Fibroblast of gingiva (primary cell): ENCODE measurements around the gene C4B.
"Not testable (repeated sequence)": the region's sequence is repeated elsewhere in the genome, so short reads cannot be mapped to it uniquely, and the experiment has no call there.

Experiments
- DNase-seq: peaks from one replicate; pipeline ENCODE4 v3.0.0-alpha.2; 2011; ENCODE audit warnings: low read depth

Gene C4B

DNA sequence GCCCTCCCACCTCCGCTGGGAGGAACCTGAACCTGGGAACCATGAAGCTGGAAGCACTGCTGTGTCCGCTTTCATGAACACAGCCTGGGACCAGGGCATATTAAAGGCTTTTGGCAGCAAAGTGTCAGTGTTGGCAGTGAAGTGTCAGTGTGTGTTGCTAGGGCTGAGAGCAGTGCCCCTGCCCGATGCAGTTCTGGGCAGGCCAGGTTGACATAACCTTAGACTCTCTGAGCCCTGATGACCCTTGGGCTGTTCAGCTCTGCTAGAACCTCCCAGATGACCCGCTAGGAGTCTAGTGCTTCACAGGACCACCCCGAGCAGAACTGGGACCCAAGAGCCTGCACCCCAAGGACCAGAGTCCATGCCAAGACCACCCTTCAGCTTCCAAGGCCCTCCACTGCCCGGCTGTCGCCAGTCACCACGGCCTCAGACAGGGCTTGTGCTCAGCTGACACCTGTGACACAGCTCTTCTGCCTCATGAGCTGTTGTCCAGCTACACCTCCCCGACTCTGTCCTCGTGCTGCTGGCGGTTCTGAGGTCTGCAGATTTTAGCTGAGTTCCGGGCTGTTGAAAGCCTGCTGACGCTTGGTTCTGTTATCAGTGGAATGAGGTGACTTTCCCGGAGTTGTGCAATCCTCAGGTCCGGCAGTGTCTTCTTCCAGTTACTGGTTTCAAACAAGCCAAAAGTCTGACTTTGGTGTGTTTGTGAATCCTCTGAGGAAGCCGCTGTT, 20.9 kb downstream of the C4B start:
- not testable (repeated sequence) for DNase-seq

DNA sequence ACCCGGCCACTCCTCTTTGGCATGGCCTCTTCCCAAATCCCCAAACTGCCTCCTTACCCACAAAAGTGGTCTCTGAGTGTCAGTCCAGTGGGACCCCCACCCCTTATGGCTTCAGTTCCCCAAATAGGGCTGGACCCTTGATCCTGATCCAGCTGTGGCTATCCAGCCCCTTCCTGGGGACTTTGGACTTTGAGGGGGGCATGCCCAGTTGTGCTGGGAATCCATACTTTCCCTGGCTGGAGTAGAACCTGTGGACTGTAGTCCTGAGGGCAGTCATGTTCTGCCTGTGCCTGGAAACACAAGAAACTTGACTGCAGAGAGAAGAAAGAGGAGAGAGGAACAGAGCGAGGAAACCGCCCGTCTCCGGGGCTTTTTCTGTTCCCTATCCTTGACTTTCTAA, 22.5 kb downstream of the C4B start:
- not testable (repeated sequence) for DNase-seq

DNA sequence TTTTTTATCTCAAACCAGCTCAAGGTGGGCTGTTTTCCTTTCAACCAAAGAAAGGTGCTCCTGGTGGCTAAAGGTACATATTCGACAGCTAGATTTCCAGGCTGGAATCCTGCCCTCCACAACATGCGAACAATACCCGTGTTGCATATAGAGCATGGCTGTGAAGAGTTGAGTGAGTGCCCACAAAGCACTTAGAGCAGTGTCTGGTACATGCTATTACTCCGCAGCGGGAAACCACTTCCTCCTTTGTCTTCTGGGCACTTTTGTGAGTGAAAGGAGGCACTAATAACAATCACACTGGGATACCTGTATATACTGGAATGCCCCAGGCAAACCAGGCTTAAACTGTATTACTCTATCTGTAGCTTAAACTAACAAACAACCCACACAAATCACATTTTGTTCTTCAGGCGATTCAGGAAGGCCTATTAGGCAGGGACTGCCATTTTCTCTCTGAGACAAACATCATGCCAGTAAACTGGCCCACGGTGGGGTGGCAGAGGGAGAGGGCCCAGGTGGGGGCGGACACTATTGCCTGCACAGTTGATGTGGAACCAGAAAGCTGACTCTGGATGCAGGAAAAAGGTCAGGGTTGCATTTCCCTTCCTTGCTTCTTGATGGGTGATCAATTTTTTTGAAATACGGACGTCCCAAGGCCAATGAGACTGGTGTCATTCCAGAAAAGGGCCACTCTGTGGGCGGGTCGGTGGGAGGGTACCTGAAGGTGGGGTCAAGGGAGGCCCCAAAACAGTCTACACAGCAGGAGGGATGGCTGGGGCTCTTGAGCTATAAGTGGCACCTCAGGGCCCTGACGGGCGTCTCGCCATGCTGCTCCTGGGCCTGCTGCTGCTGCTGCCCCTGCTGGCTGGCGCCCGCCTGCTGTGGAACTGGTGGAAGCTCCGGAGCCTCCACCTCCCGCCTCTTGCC, 23.3 kb downstream of the C4B start, which contains the start of gene CYP21A2:
TSS of gene CYP21A2 (plus strand) at position 818 of the 927 bp plus-strand sequence. CDS start at position 826, 8 bp downstream.
- not testable (repeated sequence) for DNase-seq

DNA sequence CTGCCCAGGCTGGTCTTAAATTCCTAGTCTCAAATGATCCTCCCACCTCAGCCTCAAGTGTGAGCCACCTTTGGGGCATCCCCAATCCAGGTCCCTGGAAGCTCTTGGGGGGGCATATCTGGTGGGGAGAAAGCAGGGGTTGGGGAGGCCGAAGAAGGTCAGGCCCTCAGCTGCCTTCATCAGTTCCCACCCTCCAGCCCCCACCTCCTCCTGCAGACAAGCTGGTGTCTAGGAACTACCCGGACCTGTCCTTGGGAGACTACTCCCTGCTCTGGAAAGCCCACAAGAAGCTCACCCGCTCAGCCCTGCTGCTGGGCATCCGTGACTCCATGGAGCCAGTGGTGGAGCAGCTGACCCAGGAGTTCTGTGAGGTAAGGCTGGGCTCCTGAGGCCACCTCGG, 24.3 kb downstream of the C4B start:
- DNase-seq: not testable (repeated sequence)

DNA sequence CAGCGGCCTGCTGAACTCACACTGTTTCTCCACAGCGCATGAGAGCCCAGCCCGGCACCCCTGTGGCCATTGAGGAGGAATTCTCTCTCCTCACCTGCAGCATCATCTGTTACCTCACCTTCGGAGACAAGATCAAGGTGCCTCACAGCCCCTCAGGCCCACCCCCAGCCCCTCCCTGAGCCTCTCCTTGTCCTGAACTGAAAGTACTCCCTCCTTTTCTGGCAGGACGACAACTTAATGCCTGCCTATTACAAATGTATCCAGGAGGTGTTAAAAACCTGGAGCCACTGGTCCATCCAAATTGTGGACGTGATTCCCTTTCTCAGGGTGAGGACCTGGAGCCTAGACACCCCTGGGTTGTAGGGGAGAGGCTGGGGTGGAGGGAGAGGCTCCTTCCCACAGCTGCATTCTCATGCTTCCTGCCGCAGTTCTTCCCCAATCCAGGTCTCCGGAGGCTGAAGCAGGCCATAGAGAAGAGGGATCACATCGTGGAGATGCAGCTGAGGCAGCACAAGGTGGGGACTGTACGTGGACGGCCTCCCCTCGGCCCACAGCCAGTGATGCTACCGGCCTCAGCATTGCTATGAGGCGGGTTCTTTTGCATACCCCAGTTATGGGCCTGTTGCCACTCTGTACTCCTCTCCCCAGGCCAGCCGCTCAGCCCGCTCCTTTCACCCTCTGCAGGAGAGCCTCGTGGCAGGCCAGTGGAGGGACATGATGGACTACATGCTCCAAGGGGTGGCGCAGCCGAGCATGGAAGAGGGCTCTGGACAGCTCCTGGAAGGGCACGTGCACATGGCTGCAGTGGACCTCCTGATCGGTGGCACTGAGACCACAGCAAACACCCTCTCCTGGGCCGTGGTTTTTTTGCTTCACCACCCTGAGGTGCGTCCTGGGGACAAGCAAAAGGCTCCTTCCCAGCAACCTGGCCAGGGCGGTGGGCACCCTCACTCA, 25.0 kb downstream of the C4B start:
- not testable (repeated sequence) for DNase-seq

DNA sequence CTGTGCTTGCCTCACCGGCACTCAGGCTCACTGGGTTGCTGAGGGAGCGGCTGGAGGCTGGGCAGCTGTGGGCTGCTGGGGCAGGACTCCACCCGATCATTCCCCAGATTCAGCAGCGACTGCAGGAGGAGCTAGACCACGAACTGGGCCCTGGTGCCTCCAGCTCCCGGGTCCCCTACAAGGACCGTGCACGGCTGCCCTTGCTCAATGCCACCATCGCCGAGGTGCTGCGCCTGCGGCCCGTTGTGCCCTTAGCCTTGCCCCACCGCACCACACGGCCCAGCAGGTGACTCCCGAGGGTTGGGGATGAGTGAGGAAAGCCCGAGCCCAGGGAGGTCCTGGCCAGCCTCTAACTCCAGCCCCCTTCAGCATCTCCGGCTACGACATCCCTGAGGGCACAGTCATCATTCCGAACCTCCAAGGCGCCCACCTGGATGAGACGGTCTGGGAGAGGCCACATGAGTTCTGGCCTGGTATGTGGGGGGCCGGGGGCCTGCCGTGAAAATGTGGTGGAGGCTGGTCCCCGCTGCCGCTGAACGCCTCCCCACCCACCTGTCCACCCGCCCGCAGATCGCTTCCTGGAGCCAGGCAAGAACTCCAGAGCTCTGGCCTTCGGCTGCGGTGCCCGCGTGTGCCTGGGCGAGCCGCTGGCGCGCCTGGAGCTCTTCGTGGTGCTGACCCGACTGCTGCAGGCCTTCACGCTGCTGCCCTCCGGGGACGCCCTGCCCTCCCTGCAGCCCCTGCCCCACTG, 25.9 kb downstream of the C4B start:
- DNase-seq: not testable (repeated sequence)

DNA sequence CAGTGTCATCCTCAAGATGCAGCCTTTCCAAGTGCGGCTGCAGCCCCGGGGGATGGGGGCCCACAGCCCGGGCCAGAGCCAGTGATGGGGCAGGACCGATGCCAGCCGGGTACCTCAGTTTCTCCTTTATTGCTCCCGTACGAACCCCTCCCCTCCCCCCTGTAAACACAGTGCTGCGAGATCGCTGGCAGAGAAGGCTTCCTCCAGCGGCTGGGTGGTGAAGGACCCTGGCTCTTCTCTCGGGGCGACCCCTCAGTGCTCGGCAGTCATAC, 26.4 kb downstream of the C4B start:
- DNase-seq: not testable (repeated sequence)

DNA sequence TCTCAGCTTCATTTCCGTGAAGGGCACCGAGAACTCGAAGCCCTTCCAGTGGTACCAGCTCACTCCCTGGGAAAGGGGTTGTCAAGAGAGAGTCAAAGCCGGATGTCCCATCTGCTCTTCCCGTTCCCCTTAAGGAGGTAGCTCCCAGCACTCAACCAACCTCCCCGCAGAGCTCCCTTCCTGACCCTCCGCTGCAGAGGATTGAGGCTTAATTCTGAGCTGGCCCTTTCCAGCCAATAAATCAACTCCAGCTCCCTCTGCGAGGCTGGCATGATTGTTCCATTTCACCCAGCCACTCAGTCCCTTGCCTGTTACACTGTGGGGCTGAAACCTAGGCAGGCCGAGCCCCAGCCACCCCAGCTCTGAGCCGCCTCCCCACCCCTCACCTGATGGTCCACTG, 26.8 kb downstream of the C4B start:
- DNase-seq: not testable (repeated sequence)

DNA sequence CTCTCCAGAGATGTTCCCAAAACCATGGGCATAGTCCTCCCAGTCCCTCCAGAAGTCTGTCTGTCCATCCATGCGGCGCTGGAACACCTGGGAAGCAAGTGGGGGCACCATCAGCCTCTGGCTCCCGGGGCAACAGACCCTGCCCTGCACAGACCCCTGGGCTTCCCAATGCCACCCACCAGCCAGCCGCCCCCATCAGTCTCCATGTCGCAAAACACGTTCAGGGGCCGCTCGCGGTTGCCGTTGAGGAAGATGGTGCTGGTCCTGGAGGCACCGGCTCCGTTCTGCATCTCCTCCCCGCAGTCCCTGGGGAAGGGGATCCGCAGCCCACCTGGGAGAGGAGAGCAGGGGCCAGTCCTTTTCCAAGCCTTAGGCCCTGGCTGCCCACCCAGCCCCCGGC, 27.7 kb downstream of the C4B start:
- DNase-seq: not testable (repeated sequence)

DNA sequence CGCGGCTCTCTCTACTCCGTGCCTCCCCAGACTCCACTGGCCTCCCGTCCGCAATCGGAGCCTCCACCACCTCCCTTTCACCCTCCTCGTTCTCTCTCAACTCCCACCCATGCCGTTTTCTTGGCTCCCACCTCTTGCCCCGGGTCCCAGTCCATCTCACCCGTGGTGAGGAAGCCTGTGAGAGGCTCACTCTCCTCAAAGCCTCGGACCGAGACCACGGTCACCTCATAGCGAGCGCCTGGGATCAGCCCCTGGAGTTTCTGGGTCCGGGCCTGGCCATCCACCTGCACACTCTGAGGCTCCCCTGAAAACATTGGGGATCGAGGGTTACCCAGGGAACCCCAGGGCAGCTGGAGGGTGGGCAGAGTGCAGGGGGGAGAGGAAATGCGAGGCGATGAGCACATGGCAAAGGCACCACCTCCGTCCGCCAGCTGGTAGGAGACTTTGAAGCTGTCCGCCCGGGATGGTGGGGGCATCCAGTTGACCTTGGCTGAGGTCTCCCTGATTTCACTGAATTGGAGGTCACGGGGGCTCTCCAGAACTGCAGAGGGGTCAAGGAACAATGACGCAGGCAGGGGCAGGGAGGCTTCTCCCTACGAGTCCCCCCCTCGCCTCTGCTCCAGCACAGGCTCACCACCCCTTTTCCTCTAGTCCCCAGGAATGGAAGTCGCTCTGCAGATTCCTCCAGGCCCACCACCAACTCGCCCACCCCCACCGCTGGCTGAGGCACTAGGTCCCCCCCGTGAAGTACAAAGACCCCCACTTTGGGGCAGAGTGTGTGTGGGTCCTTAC, 29.2 kb downstream of the C4B start:
- not testable (repeated sequence) for DNase-seq

DNA sequence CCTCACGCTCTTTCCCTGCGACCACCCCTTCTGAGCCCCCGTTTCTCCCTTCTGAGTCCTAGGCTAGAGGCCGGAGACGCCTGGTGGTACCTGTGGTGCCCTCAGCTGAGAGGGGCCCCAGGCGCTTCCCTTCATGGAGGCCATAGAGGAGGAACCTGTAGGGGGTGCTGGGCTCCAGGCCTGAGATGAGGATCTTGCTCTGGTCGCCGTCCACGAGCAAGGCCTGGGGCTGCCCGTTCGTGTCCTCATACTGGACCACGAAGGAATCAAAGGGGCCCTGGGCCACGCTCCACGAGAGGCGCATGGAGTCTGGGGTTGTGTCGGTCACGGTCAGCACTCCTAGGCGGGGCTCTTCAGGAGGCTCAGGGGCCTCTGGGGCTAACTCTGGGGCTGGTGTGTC, 30.3 kb downstream of the C4B start:
- DNase-seq: not testable (repeated sequence)

DNA sequence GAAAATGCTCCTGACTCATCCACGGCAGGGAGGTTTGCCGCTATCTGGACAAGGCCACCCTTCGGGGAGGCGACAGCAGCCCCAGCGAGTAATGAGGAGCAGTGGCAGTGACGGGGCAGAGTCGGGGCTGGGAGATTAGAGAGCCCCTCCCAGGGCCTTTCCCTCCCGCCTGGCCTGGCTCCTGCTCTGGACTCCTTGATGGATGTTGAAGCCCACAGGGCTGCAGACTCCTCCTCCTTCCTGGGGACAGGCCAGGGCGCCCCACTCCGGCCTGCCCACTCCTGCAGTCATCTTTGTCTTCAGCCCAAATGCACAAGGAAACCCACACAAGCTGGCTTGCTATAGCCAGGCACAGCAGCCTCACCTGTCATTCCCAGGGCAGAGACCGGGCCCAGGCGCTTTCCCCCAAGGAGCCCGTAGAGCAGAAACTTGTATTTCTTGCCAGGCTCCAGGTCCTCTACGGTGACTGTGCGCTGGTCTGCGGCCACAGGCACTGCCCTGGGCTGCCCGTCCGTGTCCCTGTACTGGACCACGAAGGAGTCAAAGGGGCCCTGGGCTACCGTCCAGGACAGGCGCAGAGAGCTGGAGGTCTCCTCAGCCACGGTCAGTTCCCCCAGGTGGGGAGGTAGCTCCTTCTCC, 31.3 kb downstream of the C4B start:
- no peak for DNase-seq

DNA sequence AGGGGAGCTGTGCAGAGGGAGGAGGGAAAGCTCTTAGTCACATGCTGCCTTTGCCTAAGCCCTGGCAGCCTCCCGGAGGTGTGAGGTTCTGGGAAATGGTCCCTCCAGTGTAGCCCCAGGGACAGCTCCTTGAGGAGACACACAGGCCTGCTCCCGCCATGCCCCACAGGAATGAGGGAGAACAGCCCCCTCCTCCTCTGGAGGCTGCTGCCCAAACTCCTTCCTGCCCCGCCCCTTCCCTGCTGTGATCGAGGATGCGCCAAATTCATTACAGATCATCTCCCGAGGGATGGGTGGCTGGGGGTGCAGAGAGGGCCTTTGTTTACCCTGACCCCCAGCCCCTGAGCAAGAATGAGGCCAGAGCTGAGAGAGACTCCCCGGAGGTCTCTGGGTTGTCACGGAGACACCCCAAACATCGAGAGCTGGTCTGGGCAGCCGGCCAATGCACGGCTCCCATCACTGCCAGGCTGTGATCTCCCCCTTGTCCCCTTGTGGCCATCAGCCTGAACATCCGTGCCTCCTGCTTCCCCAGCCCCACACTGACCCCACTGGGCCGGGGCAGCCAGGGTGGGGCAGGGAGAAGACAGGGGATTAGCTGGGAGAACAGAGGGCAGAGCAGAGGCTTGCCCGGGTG, 32.0 kb downstream of the C4B start:
- peak; percentile 18 for DNase-seq

DNA sequence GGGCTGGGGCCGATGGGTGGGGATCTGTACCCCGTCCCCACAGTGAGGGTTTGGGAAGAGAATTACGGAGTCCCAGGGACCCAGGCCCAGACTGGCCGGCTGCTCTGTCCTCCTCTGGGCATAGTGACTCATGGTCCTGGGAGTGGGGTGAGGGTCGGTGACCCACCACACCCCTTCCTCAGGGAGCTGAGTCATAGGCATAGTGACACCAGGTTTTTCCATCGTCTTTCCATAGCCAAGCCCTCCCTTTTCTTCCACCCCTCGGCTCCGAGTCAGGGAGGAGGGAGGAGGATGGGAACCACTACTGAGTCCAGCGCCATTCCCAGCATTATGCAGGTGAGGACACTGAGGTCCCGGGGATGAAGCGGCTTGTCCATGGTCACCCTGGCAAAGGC, 32.5 kb downstream of the C4B start:
- peak; percentile 30 for DNase-seq

DNA sequence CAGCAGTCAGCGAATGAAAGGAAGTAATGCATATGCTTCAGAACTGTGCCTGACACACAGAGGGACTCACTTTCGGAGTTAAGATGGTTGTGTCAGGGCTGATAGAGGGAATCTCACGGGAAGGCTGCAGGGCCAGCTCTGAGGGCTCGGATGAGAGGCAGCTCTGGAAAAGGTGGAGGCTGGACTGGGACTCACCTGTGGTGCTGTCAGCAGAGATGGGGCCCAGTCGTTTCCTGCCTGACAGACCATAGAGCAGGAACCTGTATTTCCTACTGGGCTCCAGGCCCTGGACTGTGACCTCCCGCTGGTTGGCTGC, 32.9 kb downstream of the C4B start:
- DNase-seq: no peak

DNA sequence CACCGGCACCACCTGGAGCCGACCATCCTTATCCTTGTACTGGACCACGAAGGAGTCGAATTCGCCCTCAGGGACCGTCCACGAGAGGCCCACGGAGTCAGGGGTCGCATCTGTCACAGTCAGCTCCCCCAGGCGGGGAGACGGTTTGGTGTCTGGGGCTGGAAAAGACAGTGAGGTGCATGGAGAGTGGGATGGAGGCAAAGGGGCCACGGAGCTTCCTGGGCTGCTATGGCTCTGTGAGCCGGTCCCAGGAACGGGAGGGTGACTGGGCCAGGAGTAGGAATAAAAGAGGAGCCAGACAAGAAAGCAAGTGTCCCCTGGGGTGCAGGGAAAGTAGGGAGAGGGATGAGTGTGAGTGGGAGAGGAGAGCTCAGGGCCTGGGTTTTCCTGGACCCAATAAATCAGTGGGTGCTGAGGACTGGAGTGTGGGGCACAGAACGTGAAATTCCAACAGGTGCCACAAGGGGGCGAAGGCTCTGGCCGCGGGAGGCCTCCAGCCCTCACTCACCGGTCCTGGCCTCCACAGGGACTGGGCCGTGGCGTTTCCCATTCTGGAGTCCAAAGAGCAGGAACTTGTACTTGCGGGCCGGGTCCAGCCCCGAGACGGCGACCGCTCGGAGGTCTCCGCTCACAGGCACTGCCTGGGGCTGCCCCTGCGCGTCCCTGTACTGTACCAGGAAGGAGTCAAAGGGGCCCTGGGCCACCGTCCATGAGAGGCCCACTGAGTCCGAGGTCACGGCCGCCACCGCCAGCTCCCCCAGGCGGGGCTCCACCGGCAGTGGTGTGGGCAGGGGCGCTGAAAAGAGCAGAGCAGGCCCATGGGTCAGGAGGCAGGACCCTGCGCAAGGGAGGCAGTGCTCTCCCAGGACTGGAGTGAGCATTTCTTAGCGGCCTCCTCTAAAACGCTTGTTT, 33.5 kb downstream of the C4B start:
- peak; percentile 45 for DNase-seq

DNA sequence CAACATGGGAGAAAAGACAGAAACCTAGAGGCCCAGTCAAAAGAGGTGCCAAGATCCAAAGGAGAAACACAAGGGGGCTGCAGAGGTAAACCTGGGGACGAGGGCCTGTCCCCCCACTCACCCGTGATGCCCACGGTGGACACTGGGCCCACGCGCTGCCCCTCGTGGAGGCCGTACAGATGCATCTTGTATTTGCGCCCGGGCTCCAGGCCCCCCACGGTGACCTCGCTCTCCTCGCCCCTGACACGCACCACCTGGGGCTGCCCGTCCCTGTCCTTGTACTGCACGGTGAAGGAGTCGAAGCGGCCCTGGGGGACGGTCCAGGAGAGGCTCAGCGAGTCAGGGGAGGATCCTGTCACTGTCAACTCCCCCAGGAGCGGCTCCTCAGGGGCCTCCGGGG, 34.6 kb downstream of the C4B start:
- not testable (repeated sequence) for DNase-seq

DNA sequence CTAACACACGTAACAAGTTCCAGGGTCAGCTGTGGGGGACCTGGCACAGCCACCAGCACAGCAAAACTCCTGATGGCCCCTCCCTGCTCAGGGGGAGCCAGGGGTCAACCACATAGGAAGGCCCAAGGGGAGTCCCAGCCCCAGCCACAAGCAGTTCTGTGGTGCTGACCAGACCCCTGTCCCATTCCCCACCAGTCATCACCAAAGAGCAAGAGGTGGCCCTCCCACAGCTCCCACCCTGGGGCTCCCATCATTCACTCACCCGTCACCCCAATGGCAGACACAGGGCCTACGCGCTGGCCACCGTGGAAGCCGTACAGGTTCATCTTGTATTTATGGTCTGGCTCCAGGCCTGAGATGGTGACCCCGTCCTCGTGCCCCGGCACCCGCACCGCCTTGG, 35.1 kb downstream of the C4B start:
- DNase-seq: not testable (repeated sequence)

DNA sequence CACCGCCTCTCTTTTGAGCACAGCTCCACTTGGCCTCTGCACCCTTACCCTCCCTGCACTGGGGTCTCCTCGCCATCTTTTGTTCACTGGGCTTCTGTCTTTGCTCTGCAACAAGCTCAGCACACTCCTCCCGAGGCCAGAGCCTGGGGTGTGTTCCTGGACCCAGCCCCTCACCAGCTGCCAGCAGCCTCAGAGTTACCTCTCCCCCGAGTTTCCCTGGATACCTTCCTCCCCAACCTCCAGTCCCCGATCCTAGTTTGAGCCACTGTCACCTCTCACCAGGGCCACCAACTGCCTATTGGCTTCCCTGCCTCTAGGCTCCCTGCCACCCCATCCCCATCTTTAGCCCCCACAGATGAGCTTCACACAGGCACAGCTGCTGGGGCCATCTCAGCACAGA, 36.0 kb downstream of the C4B start:
- no peak for DNase-seq
